Right atrium auricular region (tissue), 2 donors: ENCODE measurements around the gene SERPINA10. TPM values are rescaled to one million over a fixed set of nuclear protein-coding genes. Genes with fewer than 3 reads are reported as not detected.
"Not testable (repeated sequence)": the region's sequence is repeated elsewhere in the genome, so short reads cannot be mapped to it uniquely, and the experiment has no call there.

Experiments
- DNase-seq: peaks from one replicate; pipeline ENCODE4 v3.0.0-alpha.2; 2019; ENCODE audit warnings: low spot score
- H3K27ac ChIP-seq, 2 donors: fragments of 200-600 bp; sonication (generic); 1 replicate in 1 of 2; 2 replicates in 1 of 2; pipeline ENCODE4 v1.5.1; 2016 to 2019
- H3K27me3 ChIP-seq, 2 donors: fragments of 200-600 bp; sonication (generic); one replicate each; pipeline versions ENCODE4 v1.5.1 to v1.6.0; 2017 to 2019
- H3K36me3 ChIP-seq: fragments of 200-600 bp; sonication (generic); one replicate; pipeline ENCODE4 v1.5.1; 2016
- H3K4me1 ChIP-seq, 2 donors: fragments of 200-600 bp; sonication (generic); one replicate each; pipeline versions ENCODE4 v1.5.1 to v1.6.0; 2017 to 2019
- H3K4me3 ChIP-seq, 2 donors: fragments of 200-600 bp; sonication (generic); 1 replicate in 1 of 2; 2 replicates in 1 of 2; pipeline ENCODE4 v1.5.1; 2017 to 2019; ENCODE audit warnings: mild to moderate bottlenecking in 1 of 2, moderate library complexity in 1 of 2
- H3K9me3 ChIP-seq, 2 donors: fragments of 200-600 bp; sonication (generic); one replicate each; pipeline ENCODE4 v1.5.1; 2019
- total RNA-seq, 2 donors: library from RNA; depleted of rRNA; stranded (reverse); fragments of >200 nt; gene quantifications; one replicate each; pipeline ENCODE4 v1.1.0, GENCODE V29; 2016
- TF ChIP-seq, protein P1 (sequence below), 2 donors: fragments of 200-600 bp; sonication (generic); IDR thresholded peaks; one replicate each; pipeline ENCODE4 v1.5.1; 2019; ENCODE audit warnings: antibody characterized with exemption in 2 of 2

The SERPINA10 gene
- total RNA-seq, 2 donors from 2014 or later: not detected

DNA sequence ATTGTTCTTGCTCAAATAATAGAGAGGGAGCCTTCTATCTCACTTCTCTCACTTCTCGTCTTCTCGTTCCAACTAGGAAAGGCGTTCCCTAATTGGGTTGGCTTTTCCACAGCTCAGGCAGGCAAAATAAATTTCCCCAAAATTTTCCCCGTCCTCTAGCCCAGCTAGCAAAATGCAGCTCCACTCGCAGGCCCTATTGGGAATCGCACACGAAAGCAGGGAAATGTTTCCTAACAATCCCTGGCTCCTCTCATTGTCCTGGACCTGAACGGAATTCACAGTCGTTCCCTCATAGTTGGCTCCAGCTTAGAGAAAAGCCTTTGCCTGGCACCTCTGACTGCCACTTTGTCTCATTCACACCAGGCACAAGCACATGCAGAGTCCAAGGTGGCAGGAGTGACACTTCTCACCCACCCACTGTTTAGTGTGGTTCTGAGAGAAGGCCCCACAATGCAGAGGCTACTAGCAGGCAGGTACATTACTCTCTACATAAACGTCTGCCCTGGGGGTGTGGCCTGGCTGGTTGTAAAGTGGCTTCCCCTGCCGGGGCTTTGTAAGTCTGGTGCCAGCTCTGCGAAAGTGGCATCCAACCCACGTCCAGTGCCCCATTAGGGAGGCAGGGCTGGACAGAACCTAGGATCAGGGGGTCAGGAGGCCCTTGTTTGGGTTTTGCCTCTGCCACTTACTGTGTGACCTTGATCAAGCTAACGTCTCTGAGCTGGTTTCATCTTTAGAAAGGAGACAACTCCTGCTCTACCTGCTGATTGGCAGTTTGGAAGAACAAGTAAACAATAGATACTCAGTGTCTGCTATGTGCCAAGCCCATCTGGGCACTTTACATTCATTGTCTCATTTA, 4.2 kb downstream of the SERPINA10 start:
- Histone ChIP-seq H3K9me3 (no peaks in the 10 kb centered on the region), H3K36me3 (no peaks in the 10 kb centered on the region), H3K27me3 (no peaks in the 10 kb centered on the region), H3K4me3 (no peak overlapping the region), H3K4me1 (no peaks in the 10 kb centered on the region), H3K27ac (no peak overlapping the region)
- peak; percentile 50 for DNase-seq
- TF ChIP-seq, protein P1, sequence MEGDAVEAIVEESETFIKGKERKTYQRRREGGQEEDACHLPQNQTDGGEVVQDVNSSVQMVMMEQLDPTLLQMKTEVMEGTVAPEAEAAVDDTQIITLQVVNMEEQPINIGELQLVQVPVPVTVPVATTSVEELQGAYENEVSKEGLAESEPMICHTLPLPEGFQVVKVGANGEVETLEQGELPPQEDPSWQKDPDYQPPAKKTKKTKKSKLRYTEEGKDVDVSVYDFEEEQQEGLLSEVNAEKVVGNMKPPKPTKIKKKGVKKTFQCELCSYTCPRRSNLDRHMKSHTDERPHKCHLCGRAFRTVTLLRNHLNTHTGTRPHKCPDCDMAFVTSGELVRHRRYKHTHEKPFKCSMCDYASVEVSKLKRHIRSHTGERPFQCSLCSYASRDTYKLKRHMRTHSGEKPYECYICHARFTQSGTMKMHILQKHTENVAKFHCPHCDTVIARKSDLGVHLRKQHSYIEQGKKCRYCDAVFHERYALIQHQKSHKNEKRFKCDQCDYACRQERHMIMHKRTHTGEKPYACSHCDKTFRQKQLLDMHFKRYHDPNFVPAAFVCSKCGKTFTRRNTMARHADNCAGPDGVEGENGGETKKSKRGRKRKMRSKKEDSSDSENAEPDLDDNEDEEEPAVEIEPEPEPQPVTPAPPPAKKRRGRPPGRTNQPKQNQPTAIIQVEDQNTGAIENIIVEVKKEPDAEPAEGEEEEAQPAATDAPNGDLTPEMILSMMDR (IDR thresholded peaks at IDR 0.05): no peak

DNA sequence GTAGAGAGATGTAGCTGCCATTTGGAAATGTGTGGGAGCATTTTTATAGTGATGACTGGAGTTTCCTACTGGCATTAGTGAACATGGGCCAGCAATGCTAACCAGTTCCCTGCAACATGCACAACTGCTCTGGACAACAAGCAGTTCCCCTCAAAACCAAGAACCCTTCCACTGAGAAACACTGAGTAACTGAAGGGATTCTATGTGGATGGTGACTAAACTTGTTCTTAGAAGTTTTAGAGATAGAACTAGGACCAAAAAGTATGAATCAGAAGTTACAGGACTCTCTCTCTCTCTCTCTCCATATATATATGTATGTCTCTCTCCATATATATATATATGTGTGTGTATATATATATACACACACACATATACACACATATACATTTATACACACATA, 7.9 kb downstream of the SERPINA10 start:
- TF ChIP-seq, protein P1 (IDR thresholded peaks at IDR 0.05): no peak
- Histone ChIP-seq H3K4me3 (no peak overlapping the region), H3K27ac (no peak overlapping the region), H3K9me3 (no peaks in the 10 kb centered on the region), H3K4me1 (no peaks in the 10 kb centered on the region), H3K27me3 (no peaks in the 10 kb centered on the region), H3K36me3 (no peaks in the 10 kb centered on the region)
- DNase-seq: no peak

DNA sequence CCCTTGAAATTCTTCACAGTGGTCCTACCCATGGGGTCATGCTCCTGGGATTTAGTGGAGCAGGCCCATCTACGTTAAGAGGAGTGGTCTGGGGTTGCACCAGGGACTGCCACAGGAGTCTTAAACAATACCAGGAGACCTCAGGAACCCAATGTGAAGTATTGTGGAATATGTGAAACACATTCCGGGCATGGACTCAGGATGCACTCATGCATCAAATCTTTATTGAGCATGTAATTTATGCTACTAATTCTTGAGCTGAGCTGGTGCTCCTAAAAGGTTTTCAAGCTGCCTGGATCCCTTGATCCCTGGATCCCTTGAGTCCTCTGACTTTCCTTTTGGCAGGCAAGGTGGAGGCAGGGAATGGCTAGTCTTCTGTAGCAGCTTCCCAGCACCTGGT, 8.8 kb downstream of the SERPINA10 start:
- H3K36me3 ChIP-seq: no peaks in the 10 kb centered on the region
- TF ChIP-seq, protein P1 (IDR thresholded peaks at IDR 0.05): no peak
- no peaks in the 10 kb centered on the region for H3K4me1 ChIP-seq

DNA sequence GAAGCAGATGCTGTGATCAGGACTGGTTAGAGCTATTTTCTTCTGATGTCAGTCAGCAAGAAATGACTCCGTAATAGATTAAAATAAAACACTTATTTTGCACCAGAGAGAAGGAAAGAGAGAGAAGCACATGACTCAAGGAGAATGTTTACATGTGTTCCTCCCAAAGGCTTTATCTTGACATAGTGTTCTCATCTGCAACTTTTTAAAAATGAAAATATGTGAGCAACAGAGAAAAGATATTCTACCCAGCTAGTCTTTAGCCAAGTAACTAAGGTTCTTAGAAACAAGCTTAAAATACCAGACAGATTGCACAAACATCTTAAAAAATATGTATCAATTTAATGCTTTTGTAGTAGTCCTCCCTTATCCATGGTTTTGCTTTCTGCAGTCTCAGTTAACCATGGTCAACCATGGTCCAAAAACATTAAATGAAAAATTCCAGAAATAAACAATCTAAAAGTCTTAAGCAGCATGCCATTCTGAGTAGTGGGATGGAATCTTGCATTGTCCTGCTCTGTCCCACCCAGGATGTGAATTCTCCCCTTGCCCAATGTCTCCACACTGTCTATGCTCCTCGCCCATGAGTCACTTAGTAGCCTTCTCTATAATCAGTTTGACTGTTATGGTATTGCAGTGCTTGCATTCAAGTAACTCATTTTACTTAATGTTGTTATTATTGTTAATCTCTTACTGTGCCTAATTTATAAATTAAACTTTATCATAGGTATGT, 9.9 kb downstream of the SERPINA10 start:
- Histone ChIP-seq H3K4me3 (no peak overlapping the region), H3K36me3 (no peaks in the 10 kb centered on the region), H3K27ac (no peak overlapping the region), H3K27me3 (no peaks in the 10 kb centered on the region), H3K4me1 (no peaks in the 10 kb centered on the region), H3K9me3 (no peaks in the 10 kb centered on the region)
- TF ChIP-seq, protein P1 (IDR thresholded peaks at IDR 0.05): no peak
- no peak for DNase-seq

More for the DNA sequence above, 8.8 kb downstream of the SERPINA10 start:
- no peaks in the 10 kb centered on the region for H3K27me3 ChIP-seq
- DNase-seq: no peak
- H3K27ac ChIP-seq: no peak overlapping the region
- no peak overlapping the region for H3K4me3 ChIP-seq
- H3K9me3 ChIP-seq: no peaks in the 10 kb centered on the region

DNA sequence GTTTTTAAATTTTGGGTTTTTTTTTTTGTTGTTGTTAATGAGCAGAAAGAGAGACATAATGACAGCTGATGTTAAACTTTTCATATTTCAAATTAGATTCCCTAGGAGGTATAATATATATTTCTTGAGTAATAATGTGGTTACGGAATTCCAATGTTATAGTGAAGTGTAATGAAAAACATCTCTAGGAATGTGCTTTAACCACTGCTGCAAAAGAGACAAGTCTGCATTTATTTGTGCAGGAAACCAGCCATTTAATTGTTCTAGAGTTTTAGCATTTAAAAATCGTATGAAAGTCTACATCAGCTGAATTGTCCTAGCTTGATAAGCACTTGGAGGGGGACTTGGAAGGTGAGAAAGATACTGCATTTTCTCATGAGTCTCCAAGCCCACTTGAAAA, 14.3 kb downstream of the SERPINA10 start:
- Histone ChIP-seq H3K4me3 (no peak overlapping the region), H3K36me3 (no peaks in the 10 kb centered on the region), H3K27me3 (no peaks in the 10 kb centered on the region), H3K27ac (no peak overlapping the region), H3K9me3 (no peaks in the 10 kb centered on the region), H3K4me1 (no peaks in the 10 kb centered on the region)
- no peak for DNase-seq
- TF ChIP-seq, protein P1 (IDR thresholded peaks at IDR 0.05): no peak

DNA sequence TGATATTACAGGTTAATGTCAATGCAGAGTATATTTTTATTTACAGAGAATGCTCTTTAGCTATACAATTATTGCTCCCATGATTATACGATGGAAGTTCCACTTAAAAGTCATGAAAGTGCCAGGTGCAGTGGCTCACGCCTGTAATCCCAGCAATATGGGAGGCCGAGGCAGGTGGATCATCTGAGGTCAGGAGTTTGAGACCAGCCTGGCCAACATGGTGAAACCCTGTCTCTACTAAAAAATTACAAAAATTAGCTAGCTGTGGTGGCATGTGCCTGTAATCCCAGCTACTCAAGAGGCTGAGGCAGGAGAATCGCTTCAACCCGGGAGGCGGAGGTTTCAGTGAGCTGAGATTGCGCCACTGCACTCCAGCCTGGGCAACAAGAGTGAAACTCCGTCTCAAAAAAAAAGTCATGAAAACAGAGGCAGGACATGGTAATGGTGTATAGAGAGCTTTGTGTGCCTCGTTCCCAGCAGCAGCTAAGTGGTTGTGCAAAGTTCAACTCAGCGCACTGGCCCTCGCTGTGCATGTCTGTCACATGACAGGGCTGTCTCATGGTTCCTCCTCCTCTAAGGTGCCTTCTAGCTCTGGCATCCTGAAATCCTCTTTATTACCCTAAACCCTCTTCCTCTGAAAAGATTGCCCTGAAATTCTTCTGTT, 16.0 kb downstream of the SERPINA10 start:
- not testable (repeated sequence) for H3K9me3 ChIP-seq, H3K27me3 ChIP-seq, H3K27ac ChIP-seq, DNase-seq, H3K4me3 ChIP-seq, H3K36me3 ChIP-seq, H3K4me1 ChIP-seq
